DLD1 (cell line): ENCODE data around the gene RSPH6A.

ENCODE experiments used
- in situ Hi-C: cut with HindIII; loops from 2 replicates; pipeline ENCODE4 v1.10.0; 2017; ENCODE audit warnings: low sequenced_read_pairs

The RSPH6A gene

GRCh38 chr19:45814851-45815480 lies at the start of gene RSPH6A:
Gene RSPH6A, minus strand, starts transcription at chr19:45815308. Its CDS starts 132 bp downstream, at chr19:45815176.
- in situ Hi-C loops: no loop called here

- in situ Hi-C loops: no loop called here
Measured at GRCh38 chr19:45864629-45865082, 49.5 kb upstream of the RSPH6A start.

- in situ Hi-C loops: no loop called here
Measured at GRCh38 chr19:45863840-45864628, 48.9 kb upstream of the RSPH6A start, which contains the start of gene FOXA3. Gene FOXA3, plus strand, starts transcription at chr19:45864326. Its CDS starts 131 bp downstream, at chr19:45864457.

- in situ Hi-C loops: no loop called here
Measured at GRCh38 chr19:45863335-45863839, 48.3 kb upstream of the RSPH6A start.

GRCh38 chr19:45862564-45863334 lies 47.6 kb upstream of the RSPH6A start, which contains the start of gene SYMPK:
Gene SYMPK, minus strand, starts transcription at chr19:45863147. Its CDS starts 8,652 bp downstream, at chr19:45854495.
- in situ Hi-C loops: no loop called here

GRCh38 chr19:45862271-45862563 lies 47.1 kb upstream of the RSPH6A start:
- in situ Hi-C loops: no loop called here

GRCh38 chr19:45860359-45861259 lies 45.5 kb upstream of the RSPH6A start:
- in situ Hi-C loops: no loop called here

- in situ Hi-C loops: no loop called here
Measured at GRCh38 chr19:45854167-45854778, 39.2 kb upstream of the RSPH6A start.

- in situ Hi-C loops: no loop called here
Measured at GRCh38 chr19:45852983-45853382, 37.9 kb upstream of the RSPH6A start.

- in situ Hi-C loops: no loop called here
Measured at GRCh38 chr19:45852145-45852750, 37.1 kb upstream of the RSPH6A start.

GRCh38 chr19:45848922-45849321 lies 33.8 kb upstream of the RSPH6A start:
- in situ Hi-C loops: no loop called here

GRCh38 chr19:45847663-45848062 lies 32.6 kb upstream of the RSPH6A start:
- in situ Hi-C loops: no loop called here

GRCh38 chr19:45842198-45842597 lies 27.1 kb upstream of the RSPH6A start:
- in situ Hi-C loops: no loop called here

GRCh38 chr19:45834970-45835369 lies 19.9 kb upstream of the RSPH6A start:
- in situ Hi-C loops: no loop called here

- in situ Hi-C loops: no loop called here
Measured at GRCh38 chr19:45828945-45829344, 13.8 kb upstream of the RSPH6A start.

GRCh38 chr19:45828523-45828922 lies 13.4 kb upstream of the RSPH6A start:
- in situ Hi-C loops: no loop called here

GRCh38 chr19:45827459-45828093 lies 12.5 kb upstream of the RSPH6A start:
- in situ Hi-C loops: no loop called here

- in situ Hi-C loops: no loop called here
Measured at GRCh38 chr19:45826934-45827333, 11.8 kb upstream of the RSPH6A start.
